Measurements from ENCODE around the gene PPIB. TPM values are rescaled to one million over a fixed set of nuclear protein-coding genes. Genes with fewer than 3 reads are reported as not detected.

Gene PPIB
- total RNA-seq, 2 donors from 2014 or later: 256 to 257 TPM

DNA sequence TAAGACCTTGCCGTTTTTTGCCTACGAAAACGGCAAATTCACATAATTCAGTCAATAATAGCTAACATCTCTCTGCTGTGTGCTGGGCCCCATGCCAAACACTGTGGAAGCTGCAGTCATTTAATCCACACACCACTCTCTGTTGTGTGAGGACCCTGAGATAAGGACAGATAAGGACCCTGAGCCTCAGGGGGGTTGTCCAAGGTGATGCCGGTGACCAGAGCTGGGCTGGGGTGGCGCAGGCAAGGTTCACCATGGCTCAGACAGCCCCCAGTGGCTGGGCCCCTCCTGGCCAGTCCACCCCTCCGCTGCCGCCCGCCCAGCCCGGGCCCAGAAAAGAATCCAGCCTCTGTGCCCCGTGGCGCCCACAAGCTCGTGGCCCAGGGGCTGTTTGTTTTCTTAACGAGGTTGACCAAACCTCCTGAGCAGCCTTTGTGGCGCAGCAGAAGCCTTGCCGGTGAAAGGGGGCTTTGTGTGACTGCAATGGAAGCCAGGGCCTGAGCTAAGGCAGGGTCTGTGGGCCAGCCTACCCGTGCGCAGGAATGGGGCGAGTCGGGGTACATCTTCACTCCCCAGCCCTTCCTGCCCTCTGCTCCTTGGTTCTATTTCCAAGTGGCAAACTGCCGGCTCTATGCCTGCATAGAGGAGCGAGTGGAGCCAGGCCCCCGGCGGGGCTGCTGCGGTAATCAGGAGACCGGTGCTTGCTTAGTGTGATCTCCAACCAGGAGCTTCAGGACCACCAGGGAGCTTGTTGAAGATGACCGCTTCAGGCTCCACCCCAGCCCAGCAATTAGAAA lies 15.7 kb downstream of the PPIB start:
- ATAC-seq: peak; percentile 18 to 21
- DNase-seq: no peak
- intact Hi-C loops (cut with DNase I): no loop called here

DNA sequence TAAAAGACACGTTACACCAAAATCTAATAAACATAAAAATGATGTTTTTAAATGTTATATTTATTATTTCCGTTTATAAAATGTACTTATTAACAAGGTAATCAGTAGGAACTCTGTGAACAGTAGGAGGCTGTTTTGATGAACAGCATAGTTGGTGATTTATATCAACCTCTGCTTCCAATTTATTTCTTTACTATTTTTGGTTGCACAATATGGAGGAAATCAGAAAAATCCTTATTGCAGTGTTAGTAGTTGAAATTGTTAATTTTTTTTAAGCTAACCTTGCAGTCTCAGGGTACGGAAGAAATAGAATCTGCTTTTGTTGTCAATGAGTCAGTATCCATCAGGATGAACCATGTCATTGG lies 16.3 kb downstream of the PPIB start:
- intact Hi-C loops (cut with DNase I): no loop called here
- ATAC-seq (no peak), DNase-seq (no peak)

DNA sequence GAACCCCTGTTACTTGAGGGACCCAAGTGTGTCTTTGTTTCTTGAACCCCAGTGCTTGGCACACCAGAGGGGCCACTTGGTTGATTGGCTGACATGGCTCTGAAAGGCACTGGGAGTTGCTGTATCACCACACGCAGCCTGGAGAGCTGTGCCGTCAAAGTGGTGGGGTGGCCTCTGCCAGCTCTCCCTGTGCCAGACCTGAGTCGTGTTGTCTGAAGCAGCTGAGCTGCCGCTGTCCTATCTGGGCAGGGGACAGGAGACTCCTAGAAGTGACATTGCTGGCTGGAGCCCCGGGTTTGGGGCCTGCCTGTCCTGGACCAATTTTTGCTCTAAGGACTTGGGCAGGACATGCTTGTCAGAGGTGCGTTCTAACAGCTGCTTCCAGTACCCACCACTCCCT lies 16.8 kb downstream of the PPIB start:
- ATAC-seq: peak; percentile 83 to 89
- intact Hi-C loops (cut with DNase I): no loop called here
- peak; percentile 68 for DNase-seq

DNA sequence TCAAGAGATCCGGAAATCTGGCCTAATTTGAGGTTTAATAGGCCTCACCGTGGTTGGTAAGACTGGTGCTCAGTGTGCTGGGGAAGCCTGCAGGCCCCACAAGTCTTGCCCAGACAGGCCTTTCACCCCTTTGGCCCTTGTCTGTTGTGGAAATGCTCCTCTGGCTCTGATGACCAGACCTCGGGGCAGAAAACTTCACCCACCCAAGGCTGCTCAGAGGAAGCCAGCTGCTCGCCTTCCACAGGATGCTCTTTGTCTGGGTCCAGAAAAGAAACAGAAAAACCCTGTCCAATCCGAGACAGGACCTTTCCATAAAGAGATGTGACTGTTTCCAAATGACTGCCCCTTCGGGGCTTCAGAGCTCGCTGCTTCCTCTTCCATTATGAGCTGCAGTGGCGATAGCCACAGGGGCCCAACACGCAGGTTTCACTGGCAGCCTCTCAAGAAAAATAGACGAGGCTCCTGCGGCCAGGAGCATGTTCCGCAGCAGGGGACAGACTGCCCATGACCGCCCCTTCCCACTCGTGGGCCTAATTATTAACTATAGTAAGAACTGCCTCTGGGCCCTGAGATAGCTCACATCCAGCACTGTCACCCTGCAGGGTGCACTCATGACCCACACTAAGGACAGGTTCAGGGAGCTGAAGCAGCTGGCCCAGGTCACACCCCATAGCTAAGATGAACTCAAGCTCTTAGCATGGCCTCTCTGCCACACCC lies 18.1 kb downstream of the PPIB start:
- DNase-seq (no peak), ATAC-seq (no peak)
- intact Hi-C loops (cut with DNase I): no loop called here

DNA sequence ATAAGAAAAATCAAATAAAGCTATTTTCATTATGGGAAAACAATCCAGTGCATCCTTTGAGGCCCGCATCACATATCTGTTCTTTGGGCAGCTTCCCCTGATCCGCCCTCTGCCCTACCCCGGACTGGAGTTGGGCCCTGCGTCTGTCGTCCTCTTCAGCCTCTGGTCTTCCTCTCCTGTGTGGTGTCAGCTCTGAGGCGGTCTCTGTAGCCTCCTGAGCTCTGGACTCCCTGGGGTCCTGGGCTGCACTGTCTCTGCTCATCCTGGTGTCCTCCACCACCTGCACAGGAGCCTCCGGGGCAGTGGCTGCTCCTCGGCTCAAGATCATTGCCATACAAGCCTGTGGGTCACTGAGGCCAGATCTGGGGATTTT lies 18.6 kb downstream of the PPIB start:
- ATAC-seq: no peak
- DNase-seq: no peak

DNA sequence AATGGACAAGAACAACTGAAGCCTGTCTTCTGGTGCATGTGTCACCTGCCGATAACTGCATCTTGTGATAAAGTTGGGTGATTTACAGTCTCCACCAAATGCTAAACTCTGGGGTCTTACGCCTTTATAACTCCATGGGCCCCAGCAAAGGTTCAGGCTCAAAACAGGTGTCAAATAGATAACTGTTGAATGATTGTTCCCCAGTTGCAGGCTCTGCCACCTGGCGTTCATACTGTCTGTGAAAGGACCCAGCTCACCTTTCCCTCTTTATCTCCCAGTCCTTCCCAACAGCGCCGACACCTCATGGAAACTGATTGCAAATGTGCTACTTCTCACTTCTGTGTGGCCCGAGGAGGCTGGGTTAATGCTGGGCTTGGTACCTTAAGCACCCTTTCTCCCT lies 19.5 kb downstream of the PPIB start:
- intact Hi-C loops (cut with DNase I): no loop called here
- ATAC-seq: no peak

More for the DNA sequence above, 18.6 kb downstream of the PPIB start:
- intact Hi-C loops (cut with DNase I): no loop called here

DNA sequence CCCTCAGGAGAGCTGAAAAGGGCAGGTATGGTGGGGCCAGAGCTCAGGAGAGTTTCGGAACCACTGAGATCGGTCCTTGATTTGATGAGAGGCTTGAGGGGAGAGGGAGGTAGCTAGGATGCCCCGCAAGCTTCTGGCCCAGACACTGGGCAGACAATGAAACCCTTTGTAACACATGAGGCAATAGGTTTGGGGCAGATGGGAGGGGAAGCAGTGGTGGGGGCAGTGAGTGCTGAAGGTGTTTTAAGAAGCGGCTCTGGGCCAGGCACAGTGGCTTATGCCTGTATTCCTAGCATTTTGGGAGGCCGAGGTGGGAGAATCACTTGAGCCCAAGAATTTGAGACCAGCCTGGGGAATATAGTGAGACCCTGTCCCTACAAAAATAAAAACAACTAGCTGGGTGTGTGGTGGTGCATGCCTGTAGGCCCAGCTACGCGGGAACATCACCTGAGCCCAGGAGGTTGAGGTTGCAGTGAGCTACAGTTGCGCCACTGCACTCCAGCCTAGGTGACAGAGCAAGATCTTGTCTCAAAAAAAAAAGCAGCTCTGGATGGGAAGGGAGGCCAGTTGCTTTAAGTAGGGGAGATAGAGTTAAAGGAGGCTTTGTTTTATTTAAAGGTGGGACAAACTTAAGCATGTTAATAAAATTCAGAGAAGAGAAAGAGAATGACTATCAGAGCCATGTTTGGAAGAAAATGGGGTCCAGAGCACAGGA lies 20.9 kb downstream of the PPIB start:
- ATAC-seq (no peak), DNase-seq (no peak)
- intact Hi-C loops (cut with DNase I): no loop called here

More for the DNA sequence above, 19.5 kb downstream of the PPIB start:
- DNase-seq: no peak

DNA sequence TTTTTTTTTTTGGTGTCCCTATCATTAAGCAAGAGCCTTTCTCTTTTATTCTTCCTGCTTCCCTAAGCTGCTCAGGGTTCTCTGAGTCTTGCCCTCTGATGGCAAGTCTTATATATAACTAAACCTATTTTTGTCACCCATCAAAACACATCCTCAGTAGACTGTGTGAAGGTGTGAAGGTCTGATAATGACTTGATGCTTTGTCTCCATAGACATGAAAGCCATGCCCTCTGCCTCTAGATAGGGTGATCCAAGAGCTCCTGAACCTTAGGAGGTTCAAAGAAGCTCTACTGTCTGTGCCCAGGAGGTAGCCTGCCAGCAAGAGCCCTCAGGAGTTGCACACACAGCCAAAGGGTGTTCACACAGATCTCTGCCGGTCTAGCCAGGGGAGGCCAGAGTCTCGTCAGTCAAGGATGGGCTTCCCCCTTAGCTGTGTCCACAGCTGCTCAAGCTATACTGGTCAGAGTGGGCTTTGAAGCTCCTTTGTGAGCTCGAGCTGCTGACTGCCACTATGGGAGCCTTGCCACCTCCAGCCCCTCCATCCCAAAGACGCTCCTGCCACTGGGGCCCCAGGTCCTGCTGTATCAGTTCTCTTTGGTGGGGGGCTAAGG lies 24.4 kb downstream of the PPIB start:
- no peak for ATAC-seq

DNA sequence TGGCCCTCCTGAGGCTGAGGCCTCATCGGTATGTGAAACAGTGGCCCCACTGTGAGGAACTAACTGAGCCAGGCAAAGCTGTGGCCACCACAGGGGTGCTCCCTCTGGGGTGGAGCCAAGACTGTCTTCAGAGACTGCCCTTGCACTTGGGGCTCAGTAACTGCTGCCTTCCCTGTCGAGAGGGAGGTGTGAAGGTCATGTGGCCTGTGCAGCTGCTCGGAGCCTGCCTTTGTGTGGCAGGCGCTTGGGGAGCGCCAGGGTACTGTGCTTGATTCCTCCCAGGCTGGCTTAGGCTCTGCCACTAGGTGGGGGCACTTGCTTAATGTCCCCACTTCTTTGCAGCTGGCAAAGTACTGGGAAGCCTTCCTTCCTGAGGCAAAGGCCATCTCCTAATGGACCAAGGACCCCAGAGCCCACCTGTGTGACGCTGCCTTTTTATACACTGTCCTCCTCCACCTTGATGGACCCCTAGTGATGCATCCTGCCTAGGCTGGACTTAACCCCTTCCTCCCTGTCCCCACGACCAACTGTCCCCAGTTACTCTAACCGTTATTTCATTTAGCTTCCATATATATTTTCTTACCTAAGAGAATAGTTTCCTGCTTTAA lies 25.5 kb downstream of the PPIB start:
- DNase-seq (no peak), ATAC-seq (peak; percentile 59 to 68)
- intact Hi-C loops (cut with DNase I): no loop called here

More for the DNA sequence above, 24.4 kb downstream of the PPIB start:
- DNase-seq: no peak
- intact Hi-C loops (cut with DNase I): no loop called here

DNA sequence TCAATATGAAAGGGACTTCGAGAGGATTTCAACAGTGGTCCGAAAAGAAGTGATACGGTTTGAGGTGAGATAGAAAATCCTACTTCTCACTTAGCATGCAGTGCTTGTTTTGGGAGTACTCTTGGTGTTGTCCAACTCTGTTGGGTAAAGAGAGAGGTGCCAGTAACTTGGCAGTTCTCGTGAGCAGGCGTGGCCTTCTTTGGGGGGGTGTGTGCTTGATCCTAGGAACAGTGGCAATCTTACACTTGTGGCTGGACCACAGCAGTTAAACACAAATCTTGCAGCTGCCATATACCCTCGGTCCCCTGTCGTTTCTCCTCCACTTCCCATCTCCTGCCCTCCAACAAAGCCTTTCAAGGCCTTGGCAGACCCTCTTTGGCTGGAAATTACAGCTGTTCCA lies 26.5 kb downstream of the PPIB start:
- intact Hi-C loops (cut with DNase I): no loop called here
- DNase-seq (no peak), ATAC-seq (no peak)

DNA sequence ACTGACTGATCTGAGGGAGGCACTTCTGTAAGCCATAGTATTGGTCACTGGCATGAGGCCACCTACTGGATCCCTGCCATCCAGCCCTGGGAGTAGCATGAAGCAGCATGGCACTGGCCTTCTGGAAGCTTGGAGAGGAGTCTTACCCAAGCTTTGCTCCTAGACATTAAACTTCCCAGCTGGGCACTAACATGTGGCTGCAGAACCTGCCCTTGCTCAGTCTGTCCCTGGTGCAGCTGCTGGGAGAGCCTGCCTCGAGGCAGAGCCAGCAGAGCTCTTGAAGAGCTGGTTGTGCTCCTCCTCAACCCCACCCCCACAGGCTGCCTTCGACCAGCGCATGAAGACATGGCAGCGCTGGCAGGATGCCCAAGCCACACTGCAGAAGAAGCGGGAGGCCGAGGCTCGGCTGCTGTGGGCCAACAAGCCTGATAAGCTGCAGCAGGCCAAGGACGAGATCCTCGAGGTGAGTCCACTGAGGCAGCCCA lies 28.4 kb downstream of the PPIB start:
- intact Hi-C loops (cut with DNase I): no loop called here
- ATAC-seq (peak; percentile 24 to 48), DNase-seq (no peak)

DNA sequence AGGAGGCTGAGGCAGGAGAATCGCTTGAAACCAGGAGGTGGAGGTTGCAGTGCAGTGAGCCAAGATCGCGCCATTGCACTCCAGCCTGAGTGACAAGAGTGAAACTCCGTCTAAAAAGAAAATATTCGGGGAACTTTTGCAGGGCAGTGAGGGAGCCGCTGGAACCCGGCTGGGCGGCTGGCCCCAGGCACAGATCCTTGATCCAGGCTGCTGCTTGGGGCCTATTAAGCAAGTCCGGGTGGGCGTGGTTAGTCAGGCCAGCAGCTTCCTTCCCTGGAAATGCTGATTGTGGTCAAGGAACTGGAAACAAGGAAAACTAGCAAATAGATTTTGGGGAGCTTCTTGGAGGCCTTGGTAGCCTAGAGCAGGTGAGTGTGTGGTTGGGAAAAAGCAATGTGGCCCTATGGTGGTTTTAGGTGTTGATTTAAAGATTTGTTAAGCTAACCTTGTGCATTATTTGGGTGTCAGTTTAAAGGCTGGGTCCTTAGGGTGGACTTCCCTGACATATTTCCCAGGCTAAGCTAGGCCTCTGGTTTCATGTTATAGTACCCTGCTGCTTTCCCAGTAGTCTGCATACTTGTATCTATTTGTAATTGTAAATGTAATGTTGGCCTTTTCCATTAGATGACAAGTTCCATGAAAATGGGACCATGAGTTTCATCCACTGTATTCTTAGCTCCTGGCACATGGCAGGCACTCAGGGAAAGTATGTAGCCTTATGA lies 29.0 kb downstream of the PPIB start:
- intact Hi-C loops (cut with DNase I): no loop called here
- no peak for DNase-seq
- no peak for ATAC-seq

DNA sequence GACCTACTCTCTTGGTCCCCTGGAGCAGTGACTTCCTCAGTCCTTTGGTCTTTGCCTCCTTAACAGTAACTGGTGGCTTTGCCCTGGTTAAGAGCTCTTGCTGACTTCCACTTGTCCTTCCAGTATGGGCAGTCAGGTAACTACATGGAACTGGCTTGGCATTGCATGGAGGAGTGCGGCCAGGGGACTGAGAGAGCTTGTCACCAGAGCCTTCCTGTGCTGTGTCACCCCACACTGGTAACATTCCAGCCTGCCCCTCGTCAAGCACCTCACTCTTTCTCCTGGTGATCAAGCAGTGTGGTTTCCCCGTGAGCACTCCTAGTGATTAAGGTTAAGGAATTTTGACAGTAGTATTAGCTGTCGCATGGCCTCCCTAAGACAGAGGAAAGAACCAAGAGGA lies 30.6 kb downstream of the PPIB start:
- ATAC-seq: peak in 1 of 2 donors; percentile 35
- no peak for DNase-seq
- intact Hi-C loops (cut with DNase I): no loop called here

DNA sequence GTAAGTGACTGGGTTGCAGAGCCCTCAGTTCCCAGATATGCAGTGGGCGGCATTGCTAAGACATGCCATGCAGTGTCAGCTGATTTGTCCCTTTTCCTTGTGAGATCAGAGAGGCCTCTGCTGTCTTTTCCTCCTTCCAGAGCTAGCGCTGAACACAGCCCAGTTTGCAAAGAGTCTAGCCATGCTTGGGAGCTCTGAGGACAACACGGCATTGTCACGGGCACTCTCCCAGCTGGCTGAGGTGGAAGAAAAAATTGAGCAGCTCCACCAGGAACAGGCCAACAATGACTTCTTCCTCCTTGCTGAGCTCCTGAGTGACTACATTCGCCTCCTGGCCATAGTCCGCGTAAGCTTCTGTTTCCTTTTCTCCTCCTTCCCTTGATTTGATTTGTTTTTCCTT lies 31.3 kb downstream of the PPIB start:
- peak in 1 of 2 donors; percentile 39 for ATAC-seq
- no peak for DNase-seq
- intact Hi-C loops (cut with DNase I): no loop called here

DNA sequence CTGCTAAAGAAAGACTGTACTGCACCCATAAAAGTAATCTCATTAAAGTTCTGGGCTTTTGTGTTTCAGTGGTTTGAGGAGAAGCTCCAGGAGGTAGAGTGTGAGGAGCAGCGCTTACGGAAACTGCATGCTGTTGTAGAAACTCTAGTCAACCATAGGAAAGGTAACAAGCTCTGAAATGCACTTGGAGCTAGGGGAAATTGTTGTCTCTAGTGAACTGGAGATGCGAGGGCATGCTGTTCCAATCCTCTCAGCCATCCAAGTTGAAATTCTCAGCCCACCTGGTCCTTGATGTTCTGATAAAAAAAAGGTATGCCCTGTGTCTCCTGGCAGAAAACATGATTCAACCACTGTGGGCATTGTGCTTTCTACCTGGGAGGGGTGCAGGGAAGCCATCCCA lies 32.7 kb downstream of the PPIB start:
- intact Hi-C loops (cut with DNase I): no loop called here
- DNase-seq: no peak
- ATAC-seq: no peak

DNA sequence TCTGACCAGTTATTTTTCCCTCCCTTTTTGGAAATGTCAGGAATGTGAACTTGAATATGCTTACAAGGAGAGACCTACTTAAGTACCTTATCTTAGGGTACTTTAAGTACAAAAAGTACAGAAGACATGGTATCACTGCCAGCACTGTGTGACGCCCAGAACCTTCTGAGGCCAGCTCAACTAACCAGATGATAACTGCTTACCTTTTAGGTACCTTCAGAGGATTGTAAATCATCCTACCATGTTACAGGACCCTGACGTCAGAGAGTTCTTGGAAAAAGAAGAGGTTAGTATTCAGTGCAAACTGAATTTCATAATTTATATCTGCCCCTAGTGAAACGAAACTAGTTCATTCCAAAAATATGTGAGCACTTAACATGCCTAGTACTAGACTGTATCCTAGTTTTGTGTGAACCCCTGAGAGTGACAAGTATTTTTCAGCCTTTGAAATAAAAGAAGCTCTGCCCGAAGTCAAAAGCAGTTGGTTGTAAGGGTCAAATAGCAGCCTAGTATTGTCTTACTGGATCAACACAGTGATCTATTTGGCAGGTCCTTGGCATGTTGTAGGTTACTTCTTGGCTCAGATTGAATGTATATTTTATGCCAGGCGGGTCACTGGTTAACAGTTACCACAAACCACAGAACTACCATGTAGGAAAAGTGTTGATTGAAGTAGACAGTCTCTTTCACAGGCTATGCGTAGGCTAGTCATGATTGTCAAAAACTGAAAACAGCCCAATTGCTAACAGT lies 35.1 kb downstream of the PPIB start:
- ATAC-seq: no peak
- intact Hi-C loops (cut with DNase I): no loop called here

DNA sequence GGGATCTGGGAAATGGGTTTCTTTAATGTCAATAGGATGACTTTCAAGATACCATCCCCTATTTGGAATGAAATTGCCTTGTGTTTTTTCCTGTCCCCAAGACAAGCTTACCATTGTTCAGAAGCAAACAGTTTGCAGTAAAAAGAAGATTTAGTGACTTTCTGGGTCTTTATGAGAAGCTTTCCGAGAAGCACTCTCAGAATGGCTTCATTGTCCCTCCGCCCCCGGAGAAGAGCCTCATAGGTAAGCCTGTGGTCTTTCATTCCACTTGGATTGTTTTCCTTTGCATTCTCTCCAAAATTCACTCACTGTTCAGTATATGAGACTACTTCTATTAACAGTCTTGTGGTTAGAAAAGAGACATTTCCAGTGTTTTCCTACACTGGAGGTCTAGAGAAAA lies 36.8 kb downstream of the PPIB start:
- ATAC-seq (no peak), DNase-seq (no peak)
- intact Hi-C loops (cut with DNase I): no loop called here

More for the DNA sequence above, 35.1 kb downstream of the PPIB start:
- no peak for DNase-seq

DNA sequence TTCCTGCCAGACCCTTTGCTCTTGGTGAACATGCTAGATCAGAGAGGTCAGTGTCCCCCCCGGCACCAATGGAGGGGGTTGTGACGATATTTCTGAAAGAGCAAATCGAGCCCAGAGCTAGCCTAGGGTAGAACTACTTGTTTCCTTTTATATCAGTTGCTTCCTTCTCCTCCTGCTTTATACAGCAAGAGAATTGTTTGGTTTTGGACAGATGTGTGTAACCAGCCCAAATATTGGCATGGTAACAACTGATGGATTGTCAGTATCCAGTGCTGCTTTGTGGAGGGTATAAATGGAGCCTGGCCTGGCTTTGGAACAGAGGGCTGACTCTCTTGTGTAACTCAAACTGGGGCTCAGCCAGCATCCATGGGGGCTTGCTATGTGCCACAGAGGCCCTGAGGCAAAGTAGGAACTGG lies 39.9 kb downstream of the PPIB start:
- no peak for DNase-seq
- peak in 1 of 2 donors; percentile 56 for ATAC-seq
- intact Hi-C loops (cut with DNase I): no loop called here
